ENCODE measurements around the gene VAPA. TPM values are rescaled to one million over a fixed set of nuclear protein-coding genes. Genes with fewer than 3 reads are reported as not detected.
"Not testable (repeated sequence)": the region's sequence is repeated elsewhere in the genome, so short reads cannot be mapped to it uniquely, and the experiment has no call there.

The VAPA gene
- total RNA-seq, 1 donor from 2014 or later: 182 TPM

DNA sequence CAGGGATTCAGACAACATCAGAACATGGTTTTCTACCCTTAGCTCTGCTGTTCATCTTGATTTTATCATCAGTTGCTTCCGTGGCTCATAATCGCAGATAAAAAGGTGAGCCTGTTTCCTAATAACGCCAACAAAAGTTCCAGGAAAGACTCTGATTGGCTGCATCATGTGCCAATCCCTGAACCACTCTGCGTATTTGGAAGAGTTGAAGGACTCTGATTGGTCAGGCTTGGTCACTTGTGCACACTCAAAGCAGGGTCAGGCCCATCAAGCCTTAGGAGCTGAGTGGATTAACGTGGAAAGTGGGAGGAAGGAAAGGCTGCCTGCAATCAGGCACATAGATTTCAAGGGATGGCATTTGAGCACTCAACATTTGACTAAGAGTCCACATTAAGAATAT lies 16.7 kb upstream of the VAPA start:
- Mint-ChIP-seq H3K4me1 (peaks cover 18% of the 10 kb centered on the region), H3K9me3 (no peaks in the 10 kb centered on the region), H3K4me3 (no peak overlapping the region), H3K27ac (no peak overlapping the region), H3K27me3 (no peaks in the 10 kb centered on the region), H3K36me3 (ENCODE audit: low read depth) (no peaks in the 10 kb centered on the region)
- no peak for DNase-seq
- intact Hi-C loops (cut with micrococcal nuclease): no loop called here

- peaks cover 18% of the 10 kb centered on the region for H3K4me1 Mint-ChIP-seq
- H3K36me3 Mint-ChIP-seq (ENCODE audit: low read depth); intact Hi-C loops (cut with micrococcal nuclease); H3K27ac Mint-ChIP-seq; H3K27me3 Mint-ChIP-seq; DNase-seq; H3K9me3 Mint-ChIP-seq; H3K4me3 Mint-ChIP-seq: not testable (repeated sequence)
These were observed 16.0 kb upstream of the VAPA start for GRCh38 chr18:9897787-9898291.

DNA sequence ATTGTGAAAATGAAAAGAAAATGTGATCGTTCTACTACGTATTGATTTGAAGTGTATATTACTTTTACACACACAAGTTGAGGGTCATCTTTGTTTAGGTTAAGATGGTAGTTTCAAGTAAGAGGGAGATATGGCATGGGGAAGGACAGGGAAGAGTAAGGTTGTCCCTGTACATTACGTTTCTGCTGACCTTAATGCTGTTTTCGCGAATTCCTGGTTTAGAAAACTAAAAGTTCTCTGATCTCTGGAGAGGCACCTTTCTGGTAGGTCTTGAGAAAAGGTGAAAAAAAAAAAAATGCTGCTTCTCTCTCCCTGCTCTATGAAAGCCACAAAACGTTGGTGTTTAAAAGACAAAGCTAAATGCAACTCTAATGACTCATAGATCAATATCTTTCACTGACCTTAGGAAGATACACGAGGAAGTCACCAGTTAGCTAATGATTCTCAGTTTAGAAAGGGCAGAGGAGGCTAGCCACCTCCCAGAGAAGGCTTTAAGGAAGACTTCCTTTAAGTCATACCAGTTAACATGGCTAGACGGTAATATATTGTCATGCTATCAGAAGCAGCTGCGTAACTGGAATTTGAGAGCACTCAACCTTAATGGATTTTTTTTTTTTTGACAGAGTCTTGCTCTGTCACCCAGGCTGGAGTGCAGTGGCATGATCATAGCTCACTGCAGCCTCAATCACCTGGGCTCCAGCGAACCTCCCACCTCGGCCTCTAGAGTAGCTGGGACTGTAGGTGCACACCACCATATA lies 14.8 kb upstream of the VAPA start:
- no peaks in the 10 kb centered on the region for H3K27me3 Mint-ChIP-seq
- H3K4me3 Mint-ChIP-seq: no peak overlapping the region
- no peaks in the 10 kb centered on the region for H3K9me3 Mint-ChIP-seq
- no peaks in the 10 kb centered on the region for H3K36me3 Mint-ChIP-seq (ENCODE audit: low read depth)
- peak overlapping the region; percentile 3 for H3K27ac Mint-ChIP-seq
- no peak for DNase-seq
- intact Hi-C loops (cut with micrococcal nuclease): no loop called here
- H3K4me1 Mint-ChIP-seq: peaks cover 18% of the 10 kb centered on the region

GRCh38 chr18:9899550-9899930 lies 14.3 kb upstream of the VAPA start:
- H3K36me3 Mint-ChIP-seq (ENCODE audit: low read depth); H3K27me3 Mint-ChIP-seq; DNase-seq; H3K9me3 Mint-ChIP-seq; intact Hi-C loops (cut with micrococcal nuclease); H3K27ac Mint-ChIP-seq; H3K4me3 Mint-ChIP-seq: not testable (repeated sequence)
- peaks cover 14% of the 10 kb centered on the region for H3K4me1 Mint-ChIP-seq

GRCh38 chr18:9900699-9901098 lies 13.1 kb upstream of the VAPA start:
- no peak overlapping the region for H3K4me3 Mint-ChIP-seq
- peaks cover under 1% of the 10 kb centered on the region for H3K27me3 Mint-ChIP-seq
- H3K4me1 Mint-ChIP-seq: peaks cover 11% of the 10 kb centered on the region
- intact Hi-C loops (cut with micrococcal nuclease): no loop called here
- H3K36me3 Mint-ChIP-seq (ENCODE audit: low read depth): no peaks in the 10 kb centered on the region
- H3K27ac Mint-ChIP-seq: no peak overlapping the region
- H3K9me3 Mint-ChIP-seq: no peaks in the 10 kb centered on the region
- DNase-seq: no peak

- Mint-ChIP-seq H3K36me3 (ENCODE audit: low read depth) (no peaks in the 10 kb centered on the region), H3K4me1 (peaks cover 11% of the 10 kb centered on the region), H3K27ac (no peak overlapping the region), H3K9me3 (no peaks in the 10 kb centered on the region), H3K27me3 (peaks cover 5% of the 10 kb centered on the region), H3K4me3 (no peak overlapping the region)
- intact Hi-C loops (cut with micrococcal nuclease): no loop called here
- DNase-seq: no peak
These were observed 12.4 kb upstream of the VAPA start for GRCh38 chr18:9901377-9901776.

- H3K4me3 Mint-ChIP-seq; intact Hi-C loops (cut with micrococcal nuclease); H3K27ac Mint-ChIP-seq; DNase-seq; H3K36me3 Mint-ChIP-seq (ENCODE audit: low read depth); H3K9me3 Mint-ChIP-seq; H3K27me3 Mint-ChIP-seq: not testable (repeated sequence)
- H3K4me1 Mint-ChIP-seq: peaks cover 11% of the 10 kb centered on the region
These were observed 11.6 kb upstream of the VAPA start for GRCh38 chr18:9902264-9902663.

DNA sequence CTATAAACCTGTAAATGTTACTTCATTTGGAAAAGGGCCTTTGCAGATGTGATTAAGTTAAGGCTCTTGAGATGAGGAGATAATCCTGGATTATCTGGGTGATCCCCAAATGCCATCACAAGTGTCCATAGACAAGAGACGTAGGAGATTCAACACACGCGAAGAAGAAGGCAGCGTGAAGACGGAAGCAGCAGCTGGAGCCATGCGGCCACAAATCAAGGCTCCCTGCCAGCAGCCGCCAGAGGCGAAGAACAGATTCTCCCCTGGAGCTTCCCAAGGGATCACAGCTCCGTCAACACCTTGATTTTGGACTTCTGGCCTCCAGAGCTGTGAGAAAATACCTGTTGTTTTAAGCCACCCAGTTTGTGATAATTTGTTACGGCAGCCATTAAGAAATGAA lies 11.0 kb upstream of the VAPA start:
- no peak overlapping the region for H3K4me3 Mint-ChIP-seq
- peaks cover 11% of the 10 kb centered on the region for H3K4me1 Mint-ChIP-seq
- H3K9me3 Mint-ChIP-seq: no peaks in the 10 kb centered on the region
- intact Hi-C loops (cut with micrococcal nuclease): no loop called here
- DNase-seq: no peak
- peaks cover 12% of the 10 kb centered on the region for H3K27me3 Mint-ChIP-seq
- no peak overlapping the region for H3K27ac Mint-ChIP-seq
- no peaks in the 10 kb centered on the region for H3K36me3 Mint-ChIP-seq (ENCODE audit: low read depth)

DNA sequence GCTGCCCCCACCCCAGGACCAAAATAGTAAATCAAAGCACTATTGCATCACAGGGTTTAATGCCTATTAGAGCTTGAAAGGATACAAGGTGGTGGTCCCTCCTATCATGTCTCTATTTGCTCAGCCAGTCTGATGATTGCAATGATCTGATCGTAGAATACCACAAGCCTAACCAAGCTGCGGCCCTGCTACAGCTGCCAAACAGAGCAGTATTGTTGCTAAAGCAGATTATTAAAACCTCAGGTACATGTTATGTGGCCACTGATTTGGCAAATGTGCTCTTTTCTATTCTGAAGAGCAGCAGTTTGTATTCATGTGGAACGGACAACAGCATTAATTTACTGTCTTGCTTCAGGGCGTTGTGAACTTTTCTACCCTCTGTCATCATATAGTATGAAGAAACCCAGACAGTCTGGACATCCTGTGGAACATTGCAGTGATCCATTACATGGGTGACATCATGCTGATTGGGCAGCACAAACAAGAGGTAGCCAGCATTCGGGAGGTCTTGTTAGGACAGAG lies 8.4 kb upstream of the VAPA start:
- no peaks in the 10 kb centered on the region for H3K4me1 Mint-ChIP-seq
- H3K27me3 Mint-ChIP-seq: peaks cover 31% of the 10 kb centered on the region
- H3K9me3 Mint-ChIP-seq: no peaks in the 10 kb centered on the region
- no peak overlapping the region for H3K4me3 Mint-ChIP-seq
- H3K27ac Mint-ChIP-seq: no peak overlapping the region
- no peaks in the 10 kb centered on the region for H3K36me3 Mint-ChIP-seq (ENCODE audit: low read depth)
- no peak for DNase-seq
- intact Hi-C loops (cut with micrococcal nuclease): no loop called here

GRCh38 chr18:9906481-9906880 lies 7.3 kb upstream of the VAPA start:
- no peaks in the 10 kb centered on the region for H3K9me3 Mint-ChIP-seq

GRCh38 chr18:9907867-9908266 lies 5.9 kb upstream of the VAPA start:
- H3K36me3 Mint-ChIP-seq (ENCODE audit: low read depth): no peaks in the 10 kb centered on the region
- intact Hi-C loops (cut with micrococcal nuclease): no loop called here
- H3K27ac Mint-ChIP-seq: no peak overlapping the region
- no peaks in the 10 kb centered on the region for H3K9me3 Mint-ChIP-seq
- no peak overlapping the region for H3K4me3 Mint-ChIP-seq
- DNase-seq: no peak
- H3K27me3 Mint-ChIP-seq: peaks cover 31% of the 10 kb centered on the region
- peaks cover 2% of the 10 kb centered on the region for H3K4me1 Mint-ChIP-seq

More at GRCh38 chr18:9906481-9906880, 7.3 kb upstream of the VAPA start:
- intact Hi-C loops (cut with micrococcal nuclease): no loop called here
- peaks cover 31% of the 10 kb centered on the region for H3K27me3 Mint-ChIP-seq
- no peaks in the 10 kb centered on the region for H3K4me1 Mint-ChIP-seq
- H3K27ac Mint-ChIP-seq: no peak overlapping the region
- DNase-seq: no peak
- H3K4me3 Mint-ChIP-seq: no peak overlapping the region
- H3K36me3 Mint-ChIP-seq (ENCODE audit: low read depth): no peaks in the 10 kb centered on the region

- Mint-ChIP-seq H3K27me3 (peaks cover 31% of the 10 kb centered on the region), H3K27ac (no peak overlapping the region), H3K4me1 (peaks cover 9% of the 10 kb centered on the region), H3K36me3 (ENCODE audit: low read depth) (no peaks in the 10 kb centered on the region), H3K9me3 (no peaks in the 10 kb centered on the region), H3K4me3 (no peak overlapping the region)
- intact Hi-C loops (cut with micrococcal nuclease): loop anchor here (5.0 to 10.0 kb wide), 6 partner anchors 298 to 1942 kb away; partner anchors contain the start of genes CHMP1B, MTCL1, NDUFV2 and PPP4R1
- DNase-seq: no peak
These were observed 3.7 kb upstream of the VAPA start for GRCh38 chr18:9910071-9910470.

- Mint-ChIP-seq H3K27me3 (peaks cover 31% of the 10 kb centered on the region), H3K36me3 (ENCODE audit: low read depth) (no peaks in the 10 kb centered on the region), H3K4me1 (peaks cover 14% of the 10 kb centered on the region), H3K4me3 (no peak overlapping the region), H3K9me3 (no peaks in the 10 kb centered on the region), H3K27ac (no peak overlapping the region)
- no peak for DNase-seq
- intact Hi-C loops (cut with micrococcal nuclease): loop anchor here (5.0 to 10.0 kb wide), 6 partner anchors 298 to 1942 kb away; partner anchors contain the start of genes CHMP1B, MTCL1, NDUFV2 and PPP4R1
These were observed 3.2 kb upstream of the VAPA start for GRCh38 chr18:9910661-9911060.

GRCh38 chr18:9911226-9911625 lies 2.6 kb upstream of the VAPA start:
- DNase-seq: no peak
- no peak overlapping the region for H3K4me3 Mint-ChIP-seq
- H3K9me3 Mint-ChIP-seq: no peaks in the 10 kb centered on the region
- H3K27me3 Mint-ChIP-seq: peaks cover 26% of the 10 kb centered on the region
- H3K27ac Mint-ChIP-seq: no peak overlapping the region
- H3K36me3 Mint-ChIP-seq (ENCODE audit: low read depth): no peaks in the 10 kb centered on the region
- H3K4me1 Mint-ChIP-seq: peaks cover 20% of the 10 kb centered on the region
- intact Hi-C loops (cut with micrococcal nuclease): loop anchor here (5.0 to 10.0 kb wide), 6 partner anchors 299 to 1941 kb away; partner anchors contain the start of genes CHMP1B, MTCL1, NDUFV2 and PPP4R1
